ENCODE results near the gene FARS2. TPM values are rescaled to one million over a fixed set of nuclear protein-coding genes. Genes with fewer than 3 reads are reported as not detected.
"Not testable (repeated sequence)": the region's sequence is repeated elsewhere in the genome, so short reads cannot be mapped to it uniquely, and the experiment has no call there.

FARS2 gene
- total RNA-seq, 1 donor from 2014 or later = 20.1 TPM

DNA sequence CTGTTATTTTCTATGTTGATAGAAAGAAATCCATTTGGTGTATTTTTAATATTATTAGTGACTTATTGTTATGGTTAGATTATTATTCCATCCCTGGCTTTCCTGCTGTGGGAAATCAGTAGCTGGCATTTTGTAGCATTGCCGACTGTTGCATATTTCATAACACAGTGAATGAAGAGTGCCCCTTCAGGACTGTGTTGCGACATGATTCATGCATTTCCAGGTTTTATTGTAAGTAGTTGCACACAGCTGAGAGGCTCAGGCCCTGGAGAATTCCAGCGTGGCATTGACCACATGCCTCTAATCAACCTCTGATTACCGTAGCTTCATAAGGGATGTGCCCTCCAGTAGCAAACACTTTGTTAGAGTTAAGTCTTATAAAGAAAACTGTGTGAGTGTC lies 263.9 kb downstream of the FARS2 start:
- intact Hi-C loops (cut with micrococcal nuclease) = no loop called here

DNA sequence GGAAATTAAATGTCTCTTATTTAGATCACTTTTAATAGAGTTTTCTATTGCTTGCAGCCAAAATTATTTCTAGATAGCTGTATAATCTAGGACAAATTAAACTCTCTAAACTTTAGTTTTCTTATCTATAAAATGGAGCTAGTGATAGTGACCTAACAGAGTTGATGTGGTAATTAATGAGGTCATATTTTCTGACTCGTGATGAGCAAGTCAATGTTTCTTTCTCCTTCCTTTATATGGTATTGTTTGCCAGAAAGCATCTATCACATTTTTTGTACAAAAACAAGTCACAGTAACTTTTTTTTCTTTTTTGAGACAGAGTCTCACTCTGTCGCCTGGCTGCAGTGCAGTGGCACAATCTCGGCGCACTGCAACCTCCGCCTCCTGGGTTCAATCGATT lies 267.7 kb downstream of the FARS2 start:
- intact Hi-C loops (cut with micrococcal nuclease) = no loop called here

GRCh38 chr6:5529733-5530132 lies 268.4 kb downstream of the FARS2 start:
- intact Hi-C loops (cut with micrococcal nuclease) = no loop called here

- intact Hi-C loops (cut with micrococcal nuclease) = no loop called here
Observed at GRCh38 chr6:5531161-5531560, 269.8 kb downstream of the FARS2 start.

DNA sequence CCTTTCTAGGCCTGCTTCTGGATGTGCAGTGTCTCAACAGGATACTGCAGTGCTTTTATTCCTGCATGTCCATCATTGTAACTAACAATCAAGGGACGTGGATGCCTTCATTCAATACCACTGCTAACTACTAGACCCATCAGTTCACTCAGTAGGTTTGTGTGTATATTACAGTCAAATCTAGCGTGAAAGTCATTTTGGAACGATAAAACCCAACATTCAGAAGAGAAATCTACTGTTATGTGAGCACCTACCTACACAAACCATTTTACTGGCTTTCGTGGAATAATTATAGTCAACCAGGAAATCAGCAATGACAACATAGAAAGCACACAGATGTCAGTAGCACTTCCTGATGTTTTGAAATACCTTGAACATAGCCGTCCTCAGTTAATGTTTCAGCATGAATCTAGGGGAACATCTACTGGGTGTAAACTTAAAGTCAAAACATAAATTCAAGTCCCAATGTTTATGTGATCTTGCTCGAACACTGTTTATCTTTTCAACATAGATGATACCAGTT lies 270.6 kb downstream of the FARS2 start:
- intact Hi-C loops (cut with micrococcal nuclease) = no loop called here

- intact Hi-C loops (cut with micrococcal nuclease) = no loop called here
Observed at GRCh38 chr6:5532941-5533340, 271.6 kb downstream of the FARS2 start.

- intact Hi-C loops (cut with micrococcal nuclease) = no loop called here
Observed at GRCh38 chr6:5534643-5535042, 273.3 kb downstream of the FARS2 start.

- intact Hi-C loops (cut with micrococcal nuclease) = no loop called here
Observed at GRCh38 chr6:5536644-5537043, 275.3 kb downstream of the FARS2 start.

GRCh38 chr6:5537132-5537531 lies 275.8 kb downstream of the FARS2 start:
- intact Hi-C loops (cut with micrococcal nuclease) = no loop called here

DNA sequence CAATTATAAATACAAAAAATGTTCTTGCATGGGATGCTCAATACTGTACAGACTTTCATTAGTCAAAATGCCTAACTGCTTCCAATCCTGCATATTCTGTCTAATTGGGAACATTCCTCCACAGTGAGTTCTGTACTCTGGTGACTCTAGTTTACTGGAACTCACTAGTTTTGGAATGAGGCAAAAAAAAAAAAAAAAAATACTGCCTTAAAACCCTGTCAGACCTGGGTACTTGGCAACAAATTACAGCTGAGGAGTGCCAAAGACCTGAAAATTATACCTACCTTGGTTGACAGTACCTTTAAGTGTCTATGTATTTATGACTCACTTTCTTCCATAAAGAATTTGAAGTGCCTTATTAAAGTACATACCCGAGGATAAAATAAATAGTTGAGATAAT lies 276.7 kb downstream of the FARS2 start:
- intact Hi-C loops (cut with micrococcal nuclease) = no loop called here

DNA sequence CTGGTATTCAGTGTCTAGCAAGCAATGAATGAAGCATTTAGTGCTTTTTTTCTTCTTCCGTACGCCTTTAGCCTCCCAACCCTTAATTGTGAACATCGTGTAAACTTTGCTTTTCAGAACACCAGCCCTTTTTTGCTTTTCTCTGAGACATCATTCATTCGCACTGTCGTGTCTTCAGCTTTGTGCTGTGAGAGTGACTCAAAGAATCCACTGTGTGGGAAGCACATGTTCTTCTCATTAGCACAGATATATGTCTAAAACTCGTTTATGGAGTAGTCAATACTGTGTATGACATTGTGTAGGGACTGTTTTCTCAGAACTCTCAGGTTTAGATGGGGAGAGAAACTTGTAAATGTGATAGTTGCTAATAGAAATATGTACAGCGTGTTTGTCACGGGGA lies 279.1 kb downstream of the FARS2 start:
- intact Hi-C loops (cut with micrococcal nuclease) = no loop called here

- intact Hi-C loops (cut with micrococcal nuclease) = no loop called here
Observed at GRCh38 chr6:5541025-5541424, 279.7 kb downstream of the FARS2 start.

DNA sequence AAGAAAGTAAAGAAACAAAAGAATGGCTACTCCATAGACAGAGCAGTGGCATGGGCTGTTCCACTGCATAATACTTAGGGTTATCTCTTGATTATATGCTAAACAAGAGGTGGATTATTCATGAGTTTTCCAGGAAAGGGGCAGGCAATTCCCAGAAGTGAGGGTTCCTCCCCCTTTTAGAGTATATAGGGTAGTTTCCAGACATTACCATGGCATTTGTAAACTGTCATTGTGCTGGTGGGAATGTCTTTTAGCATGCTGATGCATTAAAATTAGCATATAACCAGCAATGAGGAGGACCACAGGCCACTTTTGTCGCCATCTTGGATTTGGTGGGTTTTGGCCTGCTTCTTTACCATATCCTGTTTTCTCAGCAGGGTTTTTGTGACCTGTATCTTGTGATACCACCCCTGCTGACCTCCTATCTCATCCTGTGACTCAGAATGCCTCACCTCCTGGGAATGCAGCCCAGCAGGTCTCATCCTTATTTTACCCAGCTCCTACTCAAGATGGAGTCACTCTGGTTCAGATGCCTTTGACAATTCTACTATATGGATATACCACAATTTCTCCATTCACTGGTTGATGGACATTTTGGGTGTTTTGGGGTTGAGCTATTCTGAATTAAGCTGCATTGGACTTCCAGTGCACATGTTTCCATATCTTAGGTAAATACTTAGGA lies 280.6 kb downstream of the FARS2 start:
- intact Hi-C loops (cut with micrococcal nuclease) = no loop called here

GRCh38 chr6:5547556-5547955 lies 286.2 kb downstream of the FARS2 start:
- intact Hi-C loops (cut with micrococcal nuclease) = no loop called here

DNA sequence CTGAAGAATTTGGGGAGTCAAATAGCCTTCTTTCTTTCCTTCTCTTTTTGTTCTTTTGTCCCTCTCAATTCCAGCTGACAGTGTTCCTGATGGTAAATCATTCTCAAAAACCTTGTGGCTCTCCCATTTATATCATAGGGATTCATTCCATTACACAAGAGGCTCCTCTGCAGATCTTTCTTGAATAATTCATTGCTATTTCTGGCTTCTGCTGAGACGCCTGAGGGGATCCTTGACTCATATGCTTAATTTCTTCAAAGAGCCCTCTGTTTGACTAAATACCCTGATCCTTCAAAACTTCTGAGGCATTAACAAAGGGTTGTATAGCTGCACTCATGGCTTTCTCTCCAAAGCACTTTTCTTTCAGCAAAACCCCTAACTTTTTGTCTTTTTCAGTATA lies 289.3 kb downstream of the FARS2 start:
- intact Hi-C loops (cut with micrococcal nuclease) = no loop called here

DNA sequence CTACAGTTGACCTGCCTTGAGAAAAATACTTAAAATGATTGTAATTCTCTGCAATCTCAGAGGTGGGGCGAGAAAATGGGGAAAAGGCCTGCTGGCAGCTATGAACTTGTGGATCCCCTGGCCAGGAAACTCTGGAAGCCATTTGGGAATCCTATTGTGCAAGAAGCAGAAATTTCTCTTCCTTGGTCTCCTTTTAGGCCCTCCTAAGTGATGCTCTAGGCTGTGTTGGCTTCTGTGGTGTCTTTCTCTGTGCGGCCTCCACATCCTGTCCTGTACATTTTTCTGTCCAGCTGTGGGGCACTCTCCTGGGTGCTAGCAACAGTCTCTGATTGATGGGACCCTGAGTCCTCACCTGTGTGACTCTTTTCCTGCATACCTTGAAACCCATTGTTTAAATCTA lies 290.9 kb downstream of the FARS2 start:
- intact Hi-C loops (cut with micrococcal nuclease) = no loop called here

DNA sequence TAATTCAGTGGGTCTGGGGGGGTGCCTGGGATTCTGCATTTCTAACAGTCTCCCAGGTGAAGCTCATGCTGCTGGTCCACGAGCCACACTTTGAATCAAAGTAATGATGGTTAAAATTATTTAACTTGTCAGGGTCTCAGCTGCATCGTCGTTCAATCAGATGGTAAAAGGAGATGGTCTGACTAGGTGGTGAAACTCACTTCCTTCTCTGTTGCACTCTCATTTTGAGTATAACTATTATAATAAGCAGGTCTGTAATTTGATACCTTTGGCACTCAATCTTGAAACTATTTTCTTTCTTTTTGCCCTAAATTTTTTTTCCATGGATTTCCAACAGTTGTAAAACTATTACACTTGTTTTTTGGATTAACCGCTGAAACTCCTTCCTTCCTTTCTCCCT lies 292.5 kb downstream of the FARS2 start:
- intact Hi-C loops (cut with micrococcal nuclease) = no loop called here

DNA sequence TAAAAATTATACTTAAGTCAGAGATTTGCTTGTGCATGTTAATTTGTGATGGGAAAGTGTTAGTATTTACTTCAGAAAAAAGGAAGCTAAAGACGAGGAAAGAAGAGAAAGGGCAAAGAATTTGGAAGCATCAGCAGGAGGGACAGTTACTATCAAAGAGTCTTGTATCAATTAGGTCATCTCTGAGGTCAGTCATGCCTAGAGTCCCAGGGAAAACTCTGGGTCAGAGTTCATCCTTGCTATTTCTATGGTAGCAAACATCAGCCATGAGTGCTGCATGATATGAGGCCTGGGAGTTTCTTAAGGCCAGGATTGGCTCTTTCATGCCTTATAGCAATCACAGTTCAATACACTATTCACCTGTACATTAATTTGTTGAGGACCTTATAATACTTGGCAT lies 292.9 kb downstream of the FARS2 start:
- intact Hi-C loops (cut with micrococcal nuclease) = no loop called here

GRCh38 chr6:5556011-5556410 lies 294.7 kb downstream of the FARS2 start:
- intact Hi-C loops (cut with micrococcal nuclease) = no loop called here

DNA sequence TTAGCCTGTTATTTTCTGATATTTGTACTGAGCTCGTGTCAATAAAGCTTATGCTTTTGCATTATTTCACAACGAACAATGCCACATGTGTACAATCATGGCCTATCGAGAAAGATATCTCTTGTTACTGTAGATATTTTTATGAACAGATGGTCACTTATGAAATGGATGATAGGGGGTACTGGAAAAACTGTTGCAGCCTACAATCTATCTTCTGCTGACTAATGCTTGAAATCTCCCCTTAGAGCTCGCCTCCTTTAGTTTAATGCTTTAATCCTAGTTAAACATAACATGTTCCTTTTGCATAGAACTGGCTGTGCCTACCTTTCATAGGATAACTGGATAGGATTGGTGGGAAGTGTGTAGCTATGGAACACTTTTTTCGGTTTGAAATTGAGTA lies 296.2 kb downstream of the FARS2 start:
- intact Hi-C loops (cut with micrococcal nuclease) = no loop called here

DNA sequence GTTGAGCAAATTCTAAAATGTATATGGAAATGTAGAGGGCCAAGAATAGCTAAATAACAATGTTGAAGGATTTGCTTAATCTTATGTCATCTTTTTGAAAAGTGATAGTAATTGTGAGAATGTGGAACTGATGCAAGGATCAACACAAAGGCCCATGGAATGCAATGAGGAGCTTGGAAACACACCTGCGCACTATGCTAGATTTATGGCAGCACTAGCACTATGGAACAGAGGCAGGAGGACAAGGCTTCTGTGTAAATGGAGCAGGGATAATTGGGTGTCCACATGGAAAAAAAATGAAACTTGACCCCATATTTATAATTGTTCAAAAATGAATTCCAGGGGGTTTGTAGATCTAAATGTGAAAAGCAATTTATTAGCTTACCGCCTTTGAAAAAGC lies 298.3 kb downstream of the FARS2 start:
- intact Hi-C loops (cut with micrococcal nuclease) = no loop called here

- intact Hi-C loops (cut with micrococcal nuclease) = no loop called here
Observed at GRCh38 chr6:5562277-5562676, 301.0 kb downstream of the FARS2 start.

DNA sequence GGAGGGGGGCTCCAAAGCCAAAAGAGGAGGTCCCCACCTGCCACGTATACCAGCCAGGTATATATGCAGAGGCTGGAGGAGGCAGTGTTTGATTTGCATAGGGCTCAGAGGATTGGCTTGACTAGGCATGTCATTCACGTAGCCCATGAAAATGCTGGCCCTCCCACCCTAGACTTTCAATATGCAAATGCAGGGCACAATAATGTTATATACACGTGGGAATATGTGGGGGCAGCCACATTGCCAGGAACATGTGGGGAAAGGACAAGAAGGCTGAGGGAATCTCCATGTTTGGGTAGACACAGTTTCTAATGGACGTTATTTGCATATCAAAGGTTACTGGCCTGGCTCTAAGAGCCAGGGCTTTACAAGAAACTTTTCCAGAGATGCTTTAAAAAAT lies 301.8 kb downstream of the FARS2 start:
- intact Hi-C loops (cut with micrococcal nuclease) = no loop called here

GRCh38 chr6:5564746-5565145 lies 303.4 kb downstream of the FARS2 start:
- intact Hi-C loops (cut with micrococcal nuclease) = not testable (repeated sequence)

Measured in T-helper 1 cell treated with Interleukin-12 subunit alpha and Interleukin-12 subunit beta and Interleukin-4 antibody, amounts not matched to agents 30 ng/mL and 1 ng/mL, for 36 hours (primary cell).